CD14-positive monocyte (primary cell): ENCODE results near the gene GATA5. TPM values are rescaled to one million over a fixed set of nuclear protein-coding genes. Genes with fewer than 3 reads are reported as not detected.

Source experiments
- DNase-seq, 3 donors: peaks; one replicate each; pipeline ENCODE4 v3.0.0-alpha.2; 2011 to 2022
- H2AFZ ChIP-seq: 2 replicates; pipeline ENCODE4 v1.6.0; 2012; ENCODE audit warnings: mild to moderate bottlenecking, low read depth, low read length, inconsistent platforms; ENCODE audit not compliant: insufficient read depth, poor library complexity, severe bottlenecking
- H3K27ac ChIP-seq, 2 donors: 1 replicate in 1 of 2; 2 replicates in 1 of 2; pipeline ENCODE4 v1.5.1; 2012 to 2013; ENCODE audit warnings: low read length in 2 of 2, control low read depth in 1 of 2, inconsistent platforms in 1 of 2, low read depth in 1 of 2, mild to moderate bottlenecking in 1 of 2
- H3K27me3 ChIP-seq, 2 donors: one replicate each; pipeline versions ENCODE4 v1.6.0 to v1.6.1; 2011 to 2013; ENCODE audit warnings: low read length in 2 of 2; ENCODE audit not compliant: control insufficient read depth in 2 of 2, insufficient read depth in 2 of 2
- H3K36me3 ChIP-seq, 2 donors: replicated peaks in 1 of 2; 1 replicate in 1 of 2; 2 replicates in 1 of 2; pipeline versions ENCODE4 v1.5.1 to v1.6.1; 2012 to 2013; ENCODE audit warnings: low read length in 2 of 2, control low read depth in 1 of 2, inconsistent platforms in 1 of 2, mild to moderate bottlenecking in 1 of 2; ENCODE audit not compliant: insufficient read depth in 2 of 2, control insufficient read depth in 1 of 2
- H3K4me1 ChIP-seq, 2 donors: 1 replicate in 1 of 2; 2 replicates in 1 of 2; pipeline versions ENCODE4 v1.5.1 to v1.6.1; 2012 to 2013; ENCODE audit warnings: low read length in 2 of 2, control low read depth in 1 of 2, inconsistent platforms in 1 of 2, mild to moderate bottlenecking in 1 of 2, moderate library complexity in 1 of 2; ENCODE audit not compliant: insufficient read depth in 2 of 2, control insufficient read depth in 1 of 2
- H3K4me2 ChIP-seq: replicated peaks from 2 replicates; pipeline ENCODE3; 2012; ENCODE audit warnings: low read length, moderate library complexity, mild to moderate bottlenecking; ENCODE audit not compliant: poor library complexity, severe bottlenecking; ENCODE audit errors: extremely low read depth
- H3K4me3 ChIP-seq, 3 experiments: fragments of 200-600 bp in 1 of 3; sonication (generic) in 1 of 3; replicated peaks in 1 of 3; 1 replicate in 2 of 3; 2 replicates in 1 of 3; pipeline ENCODE4 v1.5.1; 2011 to 2013; ENCODE audit warnings: low read length in 3 of 3, mild to moderate bottlenecking in 3 of 3, control low read depth in 2 of 3, low read depth in 2 of 3, inconsistent platforms in 1 of 3, moderate library complexity in 1 of 3
- H3K79me2 ChIP-seq: 2 replicates; pipeline ENCODE4 v1.6.0; 2012; ENCODE audit warnings: mild to moderate bottlenecking, control low read depth, inconsistent platforms, low read length, moderate library complexity; ENCODE audit not compliant: insufficient read depth
- H3K9ac ChIP-seq: 2 replicates; pipeline ENCODE4 v1.6.0; 2017; ENCODE audit warnings: low read length, mild to moderate bottlenecking; ENCODE audit not compliant: insufficient read depth, poor library complexity, severe bottlenecking
- H3K9me3 ChIP-seq, 2 donors: replicated peaks in 1 of 2; 1 replicate in 1 of 2; 2 replicates in 1 of 2; pipeline versions ENCODE4 v1.5.1 to v1.6.1; 2012 to 2013; ENCODE audit warnings: low read length in 2 of 2, control low read depth in 1 of 2; ENCODE audit not compliant: control insufficient read depth in 1 of 2, insufficient read depth in 1 of 2
- H4K20me1 ChIP-seq: 2 replicates; pipeline ENCODE4 v1.6.0; 2012; ENCODE audit warnings: mild to moderate bottlenecking, low read length, control low read depth, moderate library complexity; ENCODE audit not compliant: insufficient read depth
- H3K27ac Mint-ChIP-seq, 7 donors: one replicate each; pipeline ENCODE4 v1.8.0; 2020; ENCODE audit warnings: mild to moderate bottlenecking in 7 of 7, mixed read lengths in 7 of 7, moderate library complexity in 6 of 7, inconsistent platforms in 2 of 7
- H3K27me3 Mint-ChIP-seq, 3 donors: one replicate each; pipeline ENCODE4 v1.8.0; 2021 to 2022; ENCODE audit warnings: low read depth in 3 of 3, mild to moderate bottlenecking in 3 of 3, mixed read lengths in 3 of 3, moderate library complexity in 3 of 3, inconsistent platforms in 1 of 3
- H3K36me3 Mint-ChIP-seq, 2 donors: one replicate each; pipeline ENCODE4 v1.8.0; 2020; ENCODE audit warnings: mixed read lengths in 2 of 2, inconsistent platforms in 1 of 2, mild to moderate bottlenecking in 1 of 2
- H3K4me1 Mint-ChIP-seq: one replicate; pipeline ENCODE4 v1.8.0; 2020; ENCODE audit warnings: mild to moderate bottlenecking, mixed read lengths
- H3K4me3 Mint-ChIP-seq, 2 donors: one replicate each; pipeline ENCODE4 v1.8.0; 2020; ENCODE audit warnings: mild to moderate bottlenecking in 2 of 2, mixed read lengths in 2 of 2, moderate library complexity in 1 of 2
- H3K9me3 Mint-ChIP-seq, 7 donors: one replicate each; pipeline ENCODE4 v1.8.0; 2020 to 2022; ENCODE audit warnings: mixed read lengths in 7 of 7, mild to moderate bottlenecking in 6 of 7, moderate library complexity in 6 of 7, inconsistent platforms in 2 of 7
- CTCF ChIP-seq: fragments of 200-600 bp; IDR thresholded peaks from one replicate; pipeline ENCODE4 v1.8.0; 2022; ENCODE audit warnings: antibody characterized with exemption, mild to moderate bottlenecking
- WGBS: methylation state at CpG from one replicate; pipeline ENCODE4 v1.1.5; 2013; ENCODE audit warnings: missing lambda C conversion rate; ENCODE audit not compliant: insufficient coverage; 5-methylcytosine and 5-hydroxymethylcytosine counted together
- intact Hi-C, 2 donors: fragments of 100-400 bp; cut with micrococcal nuclease; formaldehyde crosslinking; loops; one replicate each; pipeline versions ENCODE4 v1.15.0 to v1.15.1; 2023
- polyA plus RNA-seq, 3 donors: library from polyadenylated mRNA; depleted of rRNA in 1 of 3; unstranded in 2 of 3; stranded (reverse) in 1 of 3; fragments of 300-500 nt in 2 of 3; fragments of >200 nt in 1 of 3; fragmentation: Illumina TruSeq in 2 of 3; gene quantifications; 1 replicate in 2 of 3; 2 replicates in 1 of 3; pipeline ENCODE4 v1.2.3, GENCODE V29; 2012 to 2021

Gene GATA5
- polyA plus RNA-seq, 3 donors = not detected

- H3K27ac Mint-ChIP-seq = no peak overlapping the region
Observed at GRCh38 chr20:62430866-62431447, 44.8 kb downstream of the GATA5 start.

GRCh38 chr20:62430311-62430853, 45.4 kb downstream of the GATA5 start:
- H3K4me3 ChIP-seq = no peak overlapping the region
- H3K4me2 ChIP-seq = no peak overlapping the region
- H3K9ac ChIP-seq = no peak overlapping the region
- peaks cover 0 to 3% (median 0%) of the 10 kb centered on the region in 7 donors for H3K9me3 Mint-ChIP-seq
- peaks cover 6 to 37% (median 21%) of the 10 kb centered on the region in 3 donors for H3K27me3 Mint-ChIP-seq
- H3K36me3 Mint-ChIP-seq = no peaks in the 10 kb centered on the region
- H3K36me3 ChIP-seq = no peaks in the 10 kb centered on the region
- H3K4me1 ChIP-seq = no peaks in the 10 kb centered on the region
- peaks cover 0 to 4% of the 10 kb centered on the region in 2 donors for H3K27me3 ChIP-seq
- no peaks in the 10 kb centered on the region for H3K79me2 ChIP-seq
- no peak for TF ChIP-seq CTCF
- no peaks in the 10 kb centered on the region for H4K20me1 ChIP-seq
- intact Hi-C loops = no loop called here
- no peaks in the 10 kb centered on the region for H3K9me3 ChIP-seq
- no peak for DNase-seq
- H2AFZ ChIP-seq = no peak overlapping the region
- no peaks in the 10 kb centered on the region for H3K4me1 Mint-ChIP-seq
- H3K27ac Mint-ChIP-seq = no peak overlapping the region
- no peak overlapping the region for H3K4me3 Mint-ChIP-seq
- 100% methylated on average over 2 of the region's 10 CpGs for WGBS
- H3K27ac ChIP-seq = no peak overlapping the region

More at GRCh38 chr20:62430866-62431447, 44.8 kb downstream of the GATA5 start:
- no peak overlapping the region for H3K4me3 Mint-ChIP-seq
- WGBS = 83% methylated on average over 19 of the region's 23 CpGs
- H3K36me3 ChIP-seq = no peaks in the 10 kb centered on the region
- H2AFZ ChIP-seq = no peak overlapping the region
- no peak for TF ChIP-seq CTCF
- H3K27me3 Mint-ChIP-seq = peaks cover 6 to 40% (median 21%) of the 10 kb centered on the region in 3 donors
- no peak for DNase-seq
- no peaks in the 10 kb centered on the region for H4K20me1 ChIP-seq
- intact Hi-C loops = no loop called here
- H3K9me3 Mint-ChIP-seq = peaks cover 0 to 3% (median 0%) of the 10 kb centered on the region in 7 donors
- H3K4me1 ChIP-seq = no peaks in the 10 kb centered on the region
- no peak overlapping the region for H3K4me3 ChIP-seq
- peaks cover 0 to 4% of the 10 kb centered on the region in 2 donors for H3K27me3 ChIP-seq
- no peaks in the 10 kb centered on the region for H3K79me2 ChIP-seq
- no peaks in the 10 kb centered on the region for H3K4me1 Mint-ChIP-seq
- no peaks in the 10 kb centered on the region for H3K9me3 ChIP-seq
- no peaks in the 10 kb centered on the region for H3K36me3 Mint-ChIP-seq
- no peak overlapping the region for H3K4me2 ChIP-seq
- H3K9ac ChIP-seq = no peak overlapping the region
- H3K27ac ChIP-seq = no peak overlapping the region
